HG02870 (cell line): ENCODE results near the gene MAPKAP1.

Experiments used
- ATAC-seq: cut with Tn5 transposase; IDR thresholded peaks from one replicate; pipeline ENCODE4 v1.9.1; 2021; ENCODE audit warnings: mild to moderate bottlenecking, moderate library complexity; ENCODE audit not compliant: unreplicated experiment

Gene MAPKAP1

DNA sequence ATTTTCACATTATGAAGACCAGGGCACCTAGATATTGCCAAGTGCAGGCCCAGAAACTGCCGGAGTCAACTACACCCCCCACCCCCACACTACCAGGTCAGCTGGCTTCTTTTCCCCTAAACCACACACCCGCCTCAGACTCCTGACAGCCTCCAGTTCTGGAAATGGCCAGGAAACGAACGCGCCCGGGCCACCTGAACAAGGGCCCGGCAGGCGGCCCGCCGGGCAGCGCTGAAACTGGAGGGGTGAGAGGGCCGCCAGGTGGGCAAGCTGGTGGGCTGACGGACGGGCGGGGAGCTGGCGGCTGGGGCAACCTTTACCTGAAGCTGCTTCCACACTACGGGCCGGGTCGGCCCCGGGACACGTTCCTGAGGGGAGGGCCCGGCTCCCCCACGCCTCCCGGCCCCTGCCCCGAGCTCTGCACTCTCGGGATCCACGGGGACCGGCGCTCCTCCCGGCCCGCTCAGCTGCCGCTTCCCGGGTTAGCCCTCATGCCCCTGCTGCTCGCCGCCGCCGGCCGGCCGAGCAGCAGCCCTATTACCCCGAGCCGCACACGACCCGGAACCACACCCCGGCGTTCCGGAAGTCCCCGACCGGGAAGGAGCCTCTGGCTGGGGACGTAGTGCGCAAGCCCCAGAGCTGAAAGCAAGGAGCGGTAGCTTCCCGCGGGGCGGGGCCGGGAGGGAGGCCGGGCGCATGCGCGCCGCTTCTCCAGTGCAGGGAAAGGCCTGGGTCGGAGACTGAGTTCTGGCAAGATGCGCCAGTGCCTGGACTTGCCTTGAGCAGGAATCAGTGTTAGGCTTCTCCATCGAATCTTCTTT, at the start of gene MAPKAP1:
MAPKAP1 (minus strand) TSS at position 558 of the 821 bp plus-strand sequence. CDS start 34,634 bp downstream, outside the sequence.
- ATAC-seq = peak; percentile 91

DNA sequence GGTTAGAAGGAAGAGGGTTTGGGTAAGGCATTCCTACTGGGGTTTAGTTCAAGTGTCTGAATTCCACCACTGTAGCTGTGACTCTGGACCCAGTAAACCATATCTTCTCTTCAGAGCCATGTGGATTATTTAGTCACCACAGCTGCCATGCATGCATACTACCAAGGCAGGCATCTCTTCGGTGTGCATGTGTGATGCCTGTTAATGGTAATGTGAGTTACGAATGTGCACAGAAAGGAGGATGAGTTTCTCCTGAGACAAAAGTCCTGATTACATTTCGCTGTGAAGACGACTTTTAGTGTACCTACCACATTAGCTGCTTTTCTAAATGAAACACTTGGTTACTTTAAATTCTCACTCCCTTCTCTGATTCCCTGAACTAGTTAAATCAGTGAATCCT, 49.5 kb upstream of the MAPKAP1 start:
- ATAC-seq = no peak

DNA sequence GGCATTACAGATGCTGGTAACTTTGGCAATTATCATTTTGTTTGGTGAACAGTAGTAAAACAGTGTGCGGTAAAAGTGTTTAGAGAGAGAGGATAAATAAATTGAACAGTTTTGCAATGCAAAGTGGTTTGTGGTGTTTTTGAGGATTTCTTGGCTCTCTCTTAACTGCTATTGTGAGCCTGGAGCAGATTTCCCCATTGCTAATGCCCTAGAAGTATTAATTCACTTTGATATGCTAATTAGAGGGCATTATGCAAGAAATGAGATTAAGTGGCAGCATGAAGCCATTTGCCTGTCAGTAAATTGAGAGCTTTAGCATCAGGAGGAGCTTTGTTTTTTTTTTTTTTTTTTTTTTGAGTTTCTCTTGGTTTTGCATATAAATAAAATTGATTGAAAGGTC, 48.3 kb upstream of the MAPKAP1 start:
- ATAC-seq = no peak

DNA sequence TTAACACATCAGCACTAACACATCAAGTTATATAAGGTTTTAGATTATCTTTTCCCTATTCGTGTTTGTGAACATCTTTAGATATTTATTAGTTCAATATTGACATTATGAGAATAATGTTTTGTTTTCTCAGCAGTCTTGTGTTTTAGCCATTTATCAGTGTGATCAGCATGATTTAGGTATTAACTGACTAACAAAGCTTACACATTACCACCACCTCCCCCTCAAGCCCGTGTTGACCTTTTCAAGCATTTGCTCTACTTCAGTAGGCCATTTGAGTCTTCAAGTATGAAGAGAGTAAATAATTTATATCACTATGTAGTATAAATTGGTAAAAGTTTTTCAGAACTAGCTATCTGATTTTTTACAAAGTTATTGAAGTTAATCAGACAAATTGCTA, 47.1 kb upstream of the MAPKAP1 start:
- ATAC-seq = no peak

DNA sequence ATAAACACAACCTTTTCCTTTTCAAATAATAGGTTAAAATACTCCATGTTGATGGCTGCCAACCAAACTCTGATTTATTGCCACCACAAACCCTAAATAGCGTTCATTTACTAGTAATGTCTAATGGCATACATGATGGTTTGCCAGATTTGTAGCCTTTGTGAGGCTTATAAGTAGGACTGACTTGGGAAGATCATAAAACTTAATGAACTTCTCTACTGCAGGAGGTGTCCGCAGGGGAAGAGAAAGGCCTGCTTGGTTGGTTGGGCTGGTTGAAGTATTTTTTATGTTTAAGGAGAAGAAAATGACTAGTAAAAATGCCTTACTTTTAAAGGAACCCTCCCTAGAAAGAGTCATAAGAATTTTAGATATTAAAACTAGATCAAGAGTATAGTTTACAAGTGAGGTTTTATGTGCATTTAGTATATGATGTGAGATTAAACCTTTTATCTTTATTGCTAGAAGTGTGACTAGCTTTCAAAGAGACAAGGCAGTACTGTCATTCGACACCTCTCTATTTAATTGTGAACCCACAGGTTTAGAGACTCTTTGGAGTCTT, 45.1 kb upstream of the MAPKAP1 start:
- ATAC-seq = no peak

DNA sequence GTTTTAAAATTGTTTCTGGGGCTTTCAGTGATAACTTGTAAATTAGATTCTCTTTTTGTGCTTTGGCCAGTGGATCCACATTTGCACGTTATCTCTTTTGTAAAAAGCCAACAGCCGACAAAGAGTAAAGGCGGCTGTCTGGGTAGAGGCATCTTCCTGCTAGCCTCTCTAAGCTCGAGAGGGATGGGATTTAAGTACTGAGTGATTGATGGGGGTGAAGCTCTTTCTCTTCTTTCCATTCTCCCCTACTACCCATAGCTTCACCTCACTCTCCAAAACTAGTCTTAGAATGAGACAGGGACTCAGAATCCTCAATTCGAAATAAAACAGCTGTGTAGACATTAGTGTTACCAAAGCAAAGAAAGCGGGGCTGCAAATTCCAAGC, 43.6 kb upstream of the MAPKAP1 start:
- ATAC-seq = no peak

DNA sequence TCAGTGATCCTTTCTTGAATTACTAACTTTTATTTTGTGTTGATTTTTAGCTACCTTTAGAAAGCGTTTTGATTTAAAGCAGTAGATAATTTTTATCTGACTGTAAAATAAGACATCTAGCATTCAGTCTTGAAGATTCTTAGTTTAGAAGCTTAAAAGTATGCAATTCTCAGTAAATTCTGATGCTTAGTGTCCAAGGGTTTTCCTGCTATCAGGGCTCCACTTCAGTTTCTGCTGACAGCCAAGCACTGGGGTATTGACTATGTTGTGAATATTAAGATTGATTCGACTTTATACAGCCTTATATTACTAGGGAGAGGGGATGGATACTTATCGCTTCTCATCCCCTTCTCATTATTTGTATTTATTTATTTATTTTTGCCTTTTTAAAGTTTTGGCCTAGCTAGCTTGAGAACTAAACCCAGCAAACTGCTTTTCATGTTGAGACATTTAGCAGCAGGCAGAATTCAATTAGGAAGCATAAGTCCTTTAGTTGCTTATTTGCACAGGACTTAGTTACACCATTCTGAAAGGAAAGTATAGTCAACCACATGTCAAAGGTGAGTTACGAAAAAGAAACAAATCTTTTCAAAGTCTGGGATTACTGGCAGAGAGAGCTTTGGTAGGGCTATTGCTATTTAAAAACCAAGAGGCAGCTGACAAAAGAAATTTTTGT, 43.1 kb upstream of the MAPKAP1 start:
- no peak for ATAC-seq

DNA sequence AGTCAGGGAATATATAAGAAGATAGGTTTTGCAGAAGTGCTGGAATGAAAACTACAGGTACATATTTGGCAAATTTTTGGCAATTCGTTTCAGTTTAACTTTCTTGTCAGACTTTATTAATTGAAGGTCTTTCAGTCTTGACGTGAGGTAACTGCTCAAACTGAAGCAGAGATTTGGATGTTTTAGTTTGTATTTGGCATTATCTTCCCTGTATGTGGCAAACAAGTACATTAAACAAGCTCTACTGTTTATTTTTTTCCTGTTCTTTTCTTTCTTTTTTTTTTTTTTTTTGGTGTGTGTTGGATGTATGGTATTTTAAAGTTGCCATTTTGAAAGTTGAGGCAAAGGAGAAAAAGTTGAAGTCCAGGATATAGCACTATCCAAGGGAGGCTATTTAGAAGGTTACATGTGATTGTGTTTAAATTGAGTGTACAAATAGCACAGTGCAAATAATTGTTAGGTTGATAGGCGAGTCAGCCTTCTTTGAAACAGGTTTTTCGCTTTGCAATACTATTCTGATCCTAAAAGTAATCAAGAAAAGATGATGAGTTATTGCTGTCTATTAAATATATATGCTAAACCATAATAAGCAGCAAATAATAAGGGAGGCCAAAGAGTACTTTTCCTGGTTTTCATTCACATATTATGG, 42.4 kb upstream of the MAPKAP1 start:
- no peak for ATAC-seq

DNA sequence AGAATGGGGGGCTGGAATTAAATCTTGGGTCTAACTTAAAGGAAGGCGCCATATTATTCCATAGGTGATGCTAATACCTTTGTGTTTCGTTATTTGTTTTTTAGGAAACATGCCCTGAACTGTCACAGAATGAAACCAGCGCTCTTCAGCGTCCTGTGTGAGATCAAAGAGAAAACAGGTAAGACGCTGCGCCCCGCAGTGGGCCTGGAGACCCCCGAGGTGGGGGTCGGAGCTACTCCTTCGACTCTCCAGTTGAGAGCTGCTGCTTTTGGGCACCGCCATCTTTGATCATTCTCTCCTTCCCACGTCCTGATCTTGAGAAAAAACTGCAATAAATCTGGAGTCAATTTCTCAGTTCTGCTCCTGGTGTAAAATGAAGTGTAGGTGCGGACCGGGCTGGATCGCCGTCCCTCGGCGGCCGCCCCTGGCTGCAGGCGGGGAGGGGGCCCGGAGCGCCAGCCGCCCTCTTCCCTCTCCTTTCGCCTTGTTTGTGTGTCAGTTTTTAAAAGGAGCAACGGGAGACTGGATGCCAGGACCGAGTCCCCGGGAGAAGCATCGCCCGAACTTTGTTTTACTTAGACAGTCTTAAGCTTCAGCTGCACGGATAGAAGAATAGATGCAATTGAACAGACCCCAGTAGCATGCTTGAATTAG, 41.6 kb upstream of the MAPKAP1 start:
- no peak for ATAC-seq

DNA sequence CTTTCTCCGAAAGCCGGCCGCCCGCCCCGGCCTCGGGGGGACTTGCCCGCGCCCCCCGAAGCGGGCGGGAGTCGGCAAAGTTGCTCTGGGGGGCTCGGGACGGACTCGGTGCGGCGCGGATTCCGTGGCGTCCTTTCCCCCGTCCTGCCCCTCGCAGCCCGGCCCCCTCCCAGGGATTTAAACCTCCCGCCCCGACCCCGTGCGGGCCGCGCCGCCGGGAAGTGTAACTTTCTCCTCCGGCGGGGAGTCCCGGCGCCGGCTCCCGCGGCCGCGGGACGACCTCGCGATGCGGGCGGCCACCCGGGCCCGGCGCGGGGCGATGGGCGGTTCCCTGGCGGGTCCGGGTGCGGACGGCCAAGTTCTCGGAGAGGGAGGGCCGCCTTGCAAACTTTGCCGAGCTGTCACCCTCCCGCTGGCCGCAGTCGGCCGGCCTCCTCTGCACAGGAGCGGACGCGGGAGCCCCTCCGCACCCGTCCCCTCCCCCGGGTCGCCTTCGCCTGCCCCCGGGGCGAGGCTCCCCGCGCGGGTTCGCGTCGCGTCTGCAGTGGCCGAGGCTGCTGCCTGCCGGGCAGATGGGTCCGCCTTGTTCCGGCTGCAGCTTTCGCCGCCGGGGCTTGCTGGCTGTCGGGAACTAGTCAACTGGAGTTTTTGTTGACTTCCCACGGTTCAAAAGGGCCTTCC, 40.9 kb upstream of the MAPKAP1 start:
- no peak for ATAC-seq

DNA sequence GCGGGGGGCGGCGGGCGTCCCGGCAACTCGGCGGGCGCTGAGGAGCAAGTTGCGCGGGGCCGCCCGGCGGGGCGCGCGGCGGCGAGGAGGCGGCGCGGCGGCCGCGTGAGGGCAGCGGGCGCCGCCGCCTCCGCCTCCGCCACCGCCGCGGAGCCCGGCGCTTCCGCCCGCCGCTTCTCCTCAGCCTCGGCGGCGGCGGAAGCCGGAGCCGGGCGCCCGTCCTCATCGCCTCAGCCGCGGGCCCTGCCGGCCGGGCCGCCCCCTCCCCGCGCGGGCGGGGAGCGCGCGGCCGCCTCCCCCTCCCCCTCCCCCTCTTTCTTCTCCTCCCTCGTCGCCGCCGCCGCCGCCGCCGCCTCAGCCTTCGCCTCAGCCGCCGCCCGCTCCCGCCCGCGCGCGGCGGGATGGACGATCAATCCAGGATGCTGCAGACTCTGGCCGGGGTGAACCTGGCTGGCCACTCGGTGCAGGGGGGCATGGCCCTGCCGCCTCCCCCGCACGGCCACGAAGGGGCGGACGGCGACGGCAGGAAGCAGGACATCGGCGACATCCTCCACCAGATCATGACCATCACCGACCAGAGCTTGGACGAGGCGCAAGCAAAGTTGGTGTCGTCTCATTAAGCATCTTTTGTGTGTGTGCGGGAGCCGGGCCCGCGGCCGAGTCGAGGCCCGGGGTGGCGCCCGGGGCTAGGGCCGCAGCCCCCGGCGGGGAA, 40.2 kb upstream of the MAPKAP1 start, which contains the start of gene PBX3:
PBX3 (plus strand) TSS at position 321 of the 712 bp plus-strand sequence.
- ATAC-seq = peak; percentile 4

DNA sequence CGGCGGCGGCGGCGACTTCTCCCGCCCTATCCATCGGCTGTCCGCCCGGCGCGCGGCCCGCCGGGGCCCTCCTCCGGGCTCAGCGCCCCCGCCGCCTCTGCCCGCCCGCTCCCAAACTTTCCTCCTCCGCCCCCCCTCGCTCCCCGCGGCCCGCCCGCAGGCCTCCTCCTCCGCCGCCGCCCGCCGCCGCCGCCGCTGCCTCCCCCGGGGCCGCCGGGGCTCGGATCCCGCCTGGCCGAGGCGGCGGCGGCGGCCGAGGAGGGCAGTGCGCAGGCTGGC, 39.7 kb upstream of the MAPKAP1 start:
- ATAC-seq = no peak

DNA sequence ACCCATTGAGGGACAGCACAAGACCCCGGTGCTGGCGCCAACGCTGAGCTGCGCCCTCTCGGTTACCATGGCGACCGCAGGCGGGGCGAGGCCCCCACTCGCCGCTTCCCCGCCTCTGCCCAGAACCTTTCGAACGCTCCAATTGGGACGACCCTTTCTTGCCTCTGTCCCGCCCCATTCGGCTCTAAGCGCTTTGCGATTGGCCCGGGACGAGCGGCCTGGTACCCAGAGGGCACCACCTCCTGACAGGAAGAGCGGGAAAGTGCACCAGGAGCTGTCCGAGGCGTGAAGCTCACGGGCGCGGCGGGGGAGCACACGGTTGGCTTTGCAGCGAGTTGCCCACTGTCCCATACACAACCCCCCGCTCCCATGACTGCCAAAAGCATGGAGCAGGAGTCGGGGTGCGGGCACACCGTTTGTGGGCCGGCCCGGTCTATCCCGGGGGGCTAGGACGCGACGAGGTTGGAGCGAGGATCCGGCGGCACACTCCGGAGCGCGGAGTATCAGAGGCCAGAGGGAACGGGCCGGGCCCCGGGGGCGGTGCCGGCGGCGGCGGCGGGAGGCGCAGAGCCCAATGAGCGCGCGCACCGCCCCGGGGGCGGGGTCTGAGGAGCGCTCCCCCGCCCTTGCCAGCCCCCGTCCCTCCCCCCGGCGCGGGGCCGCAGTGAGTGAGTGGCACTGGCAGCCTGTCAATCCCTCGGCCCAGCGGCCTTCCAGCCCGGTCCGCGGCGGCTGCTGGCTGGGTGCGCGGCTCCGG, 39.2 kb upstream of the MAPKAP1 start:
- ATAC-seq = peak; percentile 69

DNA sequence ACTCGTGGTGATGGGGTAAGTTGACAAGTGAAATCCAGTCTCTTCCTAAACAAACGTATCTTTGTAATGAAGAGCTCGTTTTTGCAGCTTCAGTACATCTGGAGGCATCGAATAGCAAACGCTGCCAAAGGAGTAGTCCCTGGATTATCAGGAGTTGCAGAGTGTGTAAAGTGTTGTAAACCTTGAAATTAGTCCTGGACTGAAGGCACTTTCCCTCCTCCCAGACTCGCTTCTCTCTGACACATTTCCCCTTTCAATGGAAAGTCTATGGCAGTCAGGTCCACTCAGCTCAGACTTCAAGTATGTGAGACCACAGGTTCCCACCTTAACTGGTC, 38.6 kb upstream of the MAPKAP1 start:
- no peak for ATAC-seq

DNA sequence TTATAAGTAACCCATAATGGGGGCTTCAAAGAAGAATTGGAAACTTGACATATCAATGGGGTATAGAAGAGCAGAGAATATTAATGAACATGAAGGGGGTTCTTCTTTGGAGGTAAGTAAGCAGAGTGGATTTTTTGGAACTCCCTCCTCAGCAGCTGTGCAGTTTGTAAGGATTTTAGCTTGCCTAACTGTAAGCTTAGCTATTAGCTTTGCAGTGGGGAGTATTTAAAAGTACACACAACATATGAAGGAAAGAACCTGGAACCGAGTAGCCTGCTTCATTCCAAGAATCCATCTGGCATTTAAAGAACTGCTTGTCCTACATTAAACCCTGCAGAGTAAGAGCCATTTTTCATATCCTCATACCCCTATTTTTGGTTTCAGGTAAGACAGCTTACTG, 38.0 kb upstream of the MAPKAP1 start:
- ATAC-seq = no peak

DNA sequence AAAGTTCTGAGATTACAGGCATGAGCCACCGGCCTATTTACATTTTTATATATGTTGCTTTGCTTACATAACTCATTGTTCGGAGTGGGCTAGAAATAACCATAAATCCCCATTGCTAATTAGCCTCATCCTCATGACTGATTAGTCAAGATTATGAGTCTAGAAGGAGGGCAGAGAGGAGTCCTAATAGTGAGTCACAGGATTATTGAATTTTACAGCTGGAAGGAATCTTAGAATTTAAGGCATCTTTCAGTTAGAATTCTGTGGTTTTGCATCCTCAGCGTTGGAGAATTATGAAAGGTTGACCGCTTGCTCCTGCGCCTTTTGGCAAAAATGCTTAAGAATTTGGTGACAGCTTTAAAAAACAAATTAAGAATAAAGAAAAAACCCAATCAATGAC, 37.6 kb upstream of the MAPKAP1 start:
- no peak for ATAC-seq

DNA sequence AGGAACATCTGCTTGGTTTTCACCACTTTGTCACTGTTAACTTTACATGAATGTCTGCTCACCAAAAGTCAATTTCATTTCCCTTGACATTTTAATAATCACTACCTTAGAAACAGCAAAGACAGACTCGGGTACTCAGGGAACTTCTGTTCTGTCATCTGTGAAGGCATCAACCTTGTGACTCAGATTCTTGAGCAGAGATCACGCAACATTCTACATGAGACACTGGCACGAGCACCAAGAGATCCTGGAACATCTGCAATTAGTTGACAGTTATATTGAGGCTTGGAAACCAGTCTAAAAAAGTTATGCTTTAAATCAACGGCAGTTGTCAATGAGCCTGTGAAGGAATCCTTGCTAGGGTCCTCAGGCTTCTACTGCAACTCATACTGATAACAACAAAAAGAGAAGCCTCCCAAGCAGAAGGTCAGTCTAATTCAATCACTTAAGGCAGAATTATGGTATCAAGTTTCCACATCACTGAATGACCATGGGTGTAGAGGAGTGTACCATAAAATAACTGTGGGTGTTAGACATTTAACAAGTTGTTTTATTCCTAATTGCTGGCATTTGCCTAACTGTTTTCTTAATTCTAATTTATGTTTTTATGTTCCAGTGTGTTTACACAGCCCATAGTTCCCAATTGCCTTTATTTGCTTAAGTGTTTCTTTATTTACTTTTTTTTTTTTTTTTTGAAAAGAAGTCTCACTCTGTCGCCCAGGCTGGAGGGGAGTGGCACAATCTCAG, 36.8 kb upstream of the MAPKAP1 start:
- ATAC-seq = no peak

DNA sequence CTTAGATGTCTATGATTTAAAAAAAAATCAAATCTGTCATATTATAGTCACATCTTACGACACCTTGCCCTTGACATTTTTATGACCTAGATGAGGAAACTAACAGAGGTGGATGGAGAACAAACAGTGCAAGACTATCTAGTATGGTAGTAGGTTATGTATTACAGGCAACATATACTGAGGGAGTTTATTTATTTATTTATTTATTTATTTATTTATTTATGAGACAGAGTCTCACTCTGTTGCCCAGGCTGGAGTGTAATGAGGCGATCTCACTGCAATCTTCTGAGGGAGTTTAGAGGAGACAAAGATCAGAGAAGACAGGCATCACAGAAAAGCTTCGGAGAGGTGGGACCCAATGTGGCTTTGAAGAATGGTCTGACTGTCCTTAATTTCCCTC, 35.6 kb upstream of the MAPKAP1 start:
- ATAC-seq = no peak

DNA sequence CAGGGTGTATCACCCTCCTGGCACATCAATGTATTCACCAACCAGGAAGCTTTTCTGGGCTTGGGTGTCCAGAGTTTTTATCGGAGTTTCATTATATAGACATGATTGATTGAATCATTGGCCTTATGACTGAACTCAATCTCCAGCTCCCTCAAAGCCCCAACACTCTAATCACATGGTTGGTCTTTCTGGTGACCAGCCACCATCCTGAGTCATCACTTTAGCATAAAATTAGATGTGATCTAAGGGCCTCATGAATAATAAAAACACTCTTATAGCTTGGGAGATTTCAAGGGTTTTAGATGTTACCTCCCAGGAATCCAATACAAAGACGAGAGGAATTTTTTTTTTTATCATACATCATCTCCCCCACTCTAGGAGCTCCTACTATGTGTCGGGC, 32.4 kb upstream of the MAPKAP1 start:
- no peak for ATAC-seq
